NCI-H1417 treated with DMSO at 0.1 percent for 48 hours (cell line): ENCODE data around the gene PLEKHA1.

ENCODE experiments used
- DNase-seq: peaks from one replicate; lab custom pipeline; 2025; lab: John Stamatoyannopoulos, UW

The PLEKHA1 gene

GRCh38 chr10:122374237-122374858 is at the start of gene PLEKHA1:
Gene PLEKHA1, plus strand, starts transcription at chr10:122374708. Its CDS starts 18,493 bp downstream, at chr10:122393201.
- DNase-seq: peak; percentile 48

GRCh38 chr10:122325235-122325634 is 49.3 kb upstream of the PLEKHA1 start:
- DNase-seq: no peak

GRCh38 chr10:122326385-122326784 is 48.1 kb upstream of the PLEKHA1 start:
- no peak for DNase-seq

GRCh38 chr10:122326806-122327205 is 47.7 kb upstream of the PLEKHA1 start:
- DNase-seq: no peak

GRCh38 chr10:122327237-122328206 is 47.0 kb upstream of the PLEKHA1 start:
- no peak for DNase-seq

GRCh38 chr10:122328676-122329075 is 45.8 kb upstream of the PLEKHA1 start:
- DNase-seq: no peak

GRCh38 chr10:122329416-122329815 is 45.1 kb upstream of the PLEKHA1 start:
- DNase-seq: no peak

GRCh38 chr10:122331100-122331499 is 43.4 kb upstream of the PLEKHA1 start:
- DNase-seq: no peak

GRCh38 chr10:122331615-122332446 is 42.7 kb upstream of the PLEKHA1 start:
- DNase-seq: no peak

- no peak for DNase-seq
These were observed 41.5 kb upstream of the PLEKHA1 start for GRCh38 chr10:122333037-122333436.

- DNase-seq: no peak
These were observed 38.2 kb upstream of the PLEKHA1 start for GRCh38 chr10:122336332-122336731.

- no peak for DNase-seq
These were observed 37.5 kb upstream of the PLEKHA1 start for GRCh38 chr10:122336961-122337360.

GRCh38 chr10:122338609-122339441 is 35.7 kb upstream of the PLEKHA1 start:
- no peak for DNase-seq

GRCh38 chr10:122341141-122341810 is 33.2 kb upstream of the PLEKHA1 start:
- no peak for DNase-seq

- DNase-seq: no peak
These were observed 32.0 kb upstream of the PLEKHA1 start for GRCh38 chr10:122342293-122343134.

- DNase-seq: no peak
These were observed 31.2 kb upstream of the PLEKHA1 start for GRCh38 chr10:122343135-122343800.

- no peak for DNase-seq
These were observed 30.6 kb upstream of the PLEKHA1 start for GRCh38 chr10:122343936-122344335.

GRCh38 chr10:122344741-122345258 is 29.7 kb upstream of the PLEKHA1 start:
- DNase-seq: no peak

GRCh38 chr10:122346326-122346950 is 28.1 kb upstream of the PLEKHA1 start:
- no peak for DNase-seq
